HEK293 (cell line): ENCODE results near the gene PLPP7.
"Not testable (repeated sequence)": the region's sequence is repeated elsewhere in the genome, so short reads cannot be mapped to it uniquely, and the experiment has no call there.

Experiments used
- CTCF ChIP-seq: fragments of 450-650 bp; formaldehyde crosslinking; IDR thresholded peaks from 2 replicates; pipeline ENCODE4 v1.5.1; 2016; ENCODE audit warnings: missing biosample characterization, missing genetic modification characterization
- ZBTB1 ChIP-seq: fragments of 450-650 bp; formaldehyde crosslinking; IDR thresholded peaks from 2 replicates; pipeline ENCODE4 v1.5.1; 2016; ENCODE audit warnings: missing biosample characterization, missing genetic modification characterization
- ZNF292 ChIP-seq: fragments of 450-650 bp; formaldehyde crosslinking; IDR thresholded peaks from 2 replicates; pipeline ENCODE4 v1.5.1; 2016; ENCODE audit warnings: low read depth, missing biosample characterization, missing genetic modification characterization, borderline replicate concordance
- ZNF629 ChIP-seq: fragments of 450-650 bp; formaldehyde crosslinking; IDR thresholded peaks from 2 replicates; pipeline ENCODE4 v1.5.1; 2017; ENCODE audit warnings: missing biosample characterization, missing genetic modification characterization
- ZNF747 ChIP-seq: fragments of 450-650 bp; formaldehyde crosslinking; IDR thresholded peaks from 2 replicates; pipeline ENCODE4 v1.5.1; 2016; ENCODE audit warnings: missing biosample characterization, missing genetic modification characterization

- TF ChIP-seq CTCF (tag by site-specific recombination); ZNF747 (tag by site-specific recombination); ZNF292 (tag by site-specific recombination); ZBTB1; ZNF629 (tag by site-specific recombination): not testable (repeated sequence)
Observed at GRCh38 chr9:131344931-131345535, 55.5 kb downstream of the PLPP7 start.
